GM20431 (cell line): ENCODE measurements around the gene RAB11FIP4.
"Not testable (repeated sequence)": the region's sequence is repeated elsewhere in the genome, so short reads cannot be mapped to it uniquely, and the experiment has no call there.

Experiments used
- in situ Hi-C: fragments of 300-500 bp; cut with MseI, MboI; formaldehyde crosslinking; loops from one replicate; pipeline ENCODE4 v1.15.0; 2020; ENCODE audit warnings: low sequenced_read_pairs; ENCODE audit not compliant: unreplicated experiment

Gene RAB11FIP4, protein sequence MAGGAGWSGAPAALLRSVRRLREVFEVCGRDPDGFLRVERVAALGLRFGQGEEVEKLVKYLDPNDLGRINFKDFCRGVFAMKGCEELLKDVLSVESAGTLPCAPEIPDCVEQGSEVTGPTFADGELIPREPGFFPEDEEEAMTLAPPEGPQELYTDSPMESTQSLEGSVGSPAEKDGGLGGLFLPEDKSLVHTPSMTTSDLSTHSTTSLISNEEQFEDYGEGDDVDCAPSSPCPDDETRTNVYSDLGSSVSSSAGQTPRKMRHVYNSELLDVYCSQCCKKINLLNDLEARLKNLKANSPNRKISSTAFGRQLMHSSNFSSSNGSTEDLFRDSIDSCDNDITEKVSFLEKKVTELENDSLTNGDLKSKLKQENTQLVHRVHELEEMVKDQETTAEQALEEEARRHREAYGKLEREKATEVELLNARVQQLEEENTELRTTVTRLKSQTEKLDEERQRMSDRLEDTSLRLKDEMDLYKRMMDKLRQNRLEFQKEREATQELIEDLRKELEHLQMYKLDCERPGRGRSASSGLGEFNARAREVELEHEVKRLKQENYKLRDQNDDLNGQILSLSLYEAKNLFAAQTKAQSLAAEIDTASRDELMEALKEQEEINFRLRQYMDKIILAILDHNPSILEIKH

DNA sequence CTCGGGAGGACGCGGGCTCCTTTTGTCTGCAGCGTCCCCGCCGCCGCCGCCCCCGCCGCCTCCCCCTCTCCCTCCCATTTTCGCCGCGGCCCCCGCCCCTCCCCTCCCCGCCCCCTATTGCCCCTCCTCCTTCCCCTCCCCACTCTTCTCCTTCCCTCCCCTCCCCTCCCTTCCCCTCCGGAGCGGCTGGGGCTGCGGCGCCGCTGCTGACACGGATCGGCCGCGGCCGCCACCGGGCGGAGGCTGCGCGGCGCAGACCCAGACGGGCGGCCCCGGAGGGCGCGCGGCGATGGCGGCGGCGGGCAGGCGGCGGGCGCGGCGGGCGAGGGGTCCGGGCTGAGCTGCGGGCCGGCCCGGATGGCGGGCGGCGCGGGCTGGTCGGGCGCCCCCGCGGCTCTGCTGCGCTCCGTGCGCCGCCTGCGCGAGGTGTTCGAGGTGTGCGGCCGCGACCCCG, at the start of gene RAB11FIP4:
RAB11FIP4 (plus strand) TSS at position 180 of the 454 bp plus-strand sequence; CDS start at position 358, 178 bp downstream.
- in situ Hi-C loops = no loop called here

DNA sequence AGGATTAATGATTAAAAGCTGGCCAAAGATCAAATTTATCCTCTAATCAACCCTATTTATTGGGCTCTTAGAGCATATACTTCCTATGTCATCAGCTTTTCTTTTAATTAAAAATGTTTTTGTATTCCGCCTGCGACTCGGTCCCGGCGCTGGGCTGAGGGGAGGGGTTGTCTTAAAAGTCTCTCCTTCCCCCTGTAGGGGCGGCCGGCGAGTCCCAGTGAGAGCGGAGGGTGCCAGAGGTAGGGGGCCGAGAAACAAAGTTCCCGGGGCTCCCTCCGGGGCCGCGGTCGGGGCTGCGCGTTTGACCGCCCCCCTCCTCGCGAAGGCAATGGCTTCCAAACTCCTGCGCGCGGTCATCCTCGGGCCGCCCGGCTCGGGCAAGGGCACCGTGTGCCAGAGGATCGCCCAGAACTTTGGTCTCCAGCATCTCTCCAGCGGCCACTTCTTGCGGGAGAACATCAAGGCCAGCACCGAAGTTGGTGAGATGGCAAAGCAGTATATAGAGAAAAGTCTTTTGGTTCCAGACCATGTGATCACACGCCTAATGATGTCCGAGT, 46.2 kb upstream of the RAB11FIP4 start:
- in situ Hi-C loops = not testable (repeated sequence)

DNA sequence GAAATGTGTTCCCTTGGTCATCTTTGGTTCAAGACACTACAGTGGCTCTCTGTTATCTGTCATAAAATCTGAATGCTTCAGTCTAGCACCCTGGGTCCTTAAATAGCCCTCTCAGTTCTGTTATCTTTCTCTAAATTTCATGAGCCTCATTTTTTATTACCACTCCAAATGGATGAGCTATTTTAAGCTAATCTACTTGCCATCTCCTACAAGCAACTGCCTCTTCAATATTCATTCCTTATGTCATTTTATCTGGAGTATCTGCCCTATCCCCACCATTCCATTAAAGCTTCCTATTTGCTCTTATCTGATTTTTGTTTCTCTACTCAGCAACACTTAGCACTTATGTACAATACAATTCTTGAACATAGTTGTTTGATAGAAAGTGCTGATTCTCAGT, 42.0 kb upstream of the RAB11FIP4 start:
- in situ Hi-C loops = no loop called here

DNA sequence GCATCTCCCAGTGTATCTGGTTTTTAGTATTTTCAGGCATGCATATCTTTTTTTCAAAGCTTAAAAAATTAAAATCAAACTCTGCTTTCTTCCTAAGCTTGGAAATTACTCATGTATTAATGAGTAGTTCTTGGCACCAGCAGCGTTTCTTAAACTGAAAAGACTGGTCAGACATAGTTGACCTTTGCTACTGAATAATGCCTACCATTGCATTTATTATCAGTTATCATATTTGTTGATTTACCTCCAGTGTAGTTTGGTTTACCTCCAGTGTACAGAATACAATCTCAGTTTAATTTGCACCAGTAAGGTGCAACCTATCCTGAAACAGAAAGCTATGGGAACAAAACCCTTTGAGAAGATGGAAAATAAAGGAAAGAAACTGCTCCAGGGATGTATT, 35.5 kb upstream of the RAB11FIP4 start:
- in situ Hi-C loops = no loop called here

DNA sequence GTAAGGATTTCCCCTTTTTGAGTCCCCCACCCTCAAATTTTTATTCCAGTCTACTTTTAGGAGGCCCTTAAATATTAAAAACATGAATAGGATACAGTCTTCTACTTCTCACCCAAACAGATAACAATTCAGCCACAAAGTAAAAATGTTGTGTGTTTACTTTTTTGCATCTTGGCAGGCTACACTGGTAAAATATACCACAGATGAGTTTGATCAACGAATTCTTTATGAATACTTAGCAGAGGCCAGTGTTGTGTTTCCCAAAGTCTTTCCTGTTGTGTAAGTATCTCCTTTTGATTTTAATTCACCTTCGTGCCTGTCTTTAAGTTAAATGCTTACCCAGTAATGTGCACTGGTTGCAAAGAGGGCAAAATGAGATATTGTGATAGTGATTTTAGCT, 34.4 kb upstream of the RAB11FIP4 start:
- in situ Hi-C loops = no loop called here

DNA sequence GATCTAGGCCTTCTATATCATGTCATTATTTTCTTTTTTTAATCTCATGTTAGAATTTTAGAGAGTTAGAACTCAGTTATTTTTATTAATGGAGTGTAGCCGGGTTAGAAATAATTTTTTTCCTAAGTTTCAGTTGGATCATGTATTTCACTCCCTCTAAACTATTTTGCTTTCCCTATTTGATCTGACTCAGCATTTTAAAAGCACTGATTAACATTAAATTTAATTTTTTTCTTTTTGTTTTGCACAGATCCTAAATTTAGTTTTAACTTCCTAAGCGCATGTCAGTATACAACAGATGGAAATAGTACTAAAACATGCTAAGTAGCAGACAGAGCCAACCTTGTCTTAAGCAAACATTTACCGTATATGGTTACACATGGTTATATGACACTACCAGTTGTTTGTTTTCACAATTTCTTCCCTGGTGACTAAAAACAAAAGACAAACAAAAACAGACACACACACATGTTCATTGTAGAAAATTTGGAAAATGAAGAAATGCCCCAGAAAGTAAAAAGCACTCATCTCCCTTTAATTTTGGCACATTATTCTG, 33.6 kb upstream of the RAB11FIP4 start:
- in situ Hi-C loops = no loop called here

DNA sequence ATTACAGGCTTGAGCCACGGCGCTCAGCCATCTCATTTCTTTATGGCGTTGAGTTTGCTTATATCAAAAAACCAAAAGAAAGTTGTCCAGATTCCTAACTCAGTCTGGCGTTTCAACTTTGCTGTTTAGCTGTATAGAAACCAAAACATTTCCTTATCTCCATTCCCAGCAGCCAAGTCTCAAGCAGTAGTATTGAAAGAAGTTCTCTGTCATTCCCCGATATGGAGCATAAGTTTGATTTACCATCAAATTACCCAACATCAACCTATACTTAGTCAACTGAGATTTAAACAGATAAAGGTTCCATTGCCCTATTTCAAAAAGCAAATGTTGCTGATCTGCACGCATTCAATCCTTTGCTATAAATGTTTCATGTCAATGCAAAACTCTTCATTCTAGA, 27.5 kb upstream of the RAB11FIP4 start:
- in situ Hi-C loops = no loop called here

DNA sequence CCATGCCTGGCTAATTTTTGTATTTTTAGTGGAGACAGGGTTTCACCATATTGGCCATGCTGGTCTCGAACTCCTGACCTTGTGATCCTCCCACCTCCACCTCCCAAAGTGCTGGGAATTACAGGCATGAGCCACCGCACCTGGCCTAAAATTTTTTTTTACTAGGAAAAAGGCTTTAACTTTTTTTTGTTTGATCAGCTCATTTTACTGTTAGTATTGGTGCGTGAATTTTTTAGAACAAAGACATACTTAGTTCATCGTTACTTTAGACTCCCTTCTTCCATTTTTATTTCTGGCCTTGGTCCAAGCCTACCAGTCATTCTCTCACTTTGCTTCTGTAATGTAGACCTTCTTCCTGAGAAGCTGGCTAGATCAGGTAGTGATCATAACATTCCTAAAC, 25.4 kb upstream of the RAB11FIP4 start:
- in situ Hi-C loops = no loop called here

DNA sequence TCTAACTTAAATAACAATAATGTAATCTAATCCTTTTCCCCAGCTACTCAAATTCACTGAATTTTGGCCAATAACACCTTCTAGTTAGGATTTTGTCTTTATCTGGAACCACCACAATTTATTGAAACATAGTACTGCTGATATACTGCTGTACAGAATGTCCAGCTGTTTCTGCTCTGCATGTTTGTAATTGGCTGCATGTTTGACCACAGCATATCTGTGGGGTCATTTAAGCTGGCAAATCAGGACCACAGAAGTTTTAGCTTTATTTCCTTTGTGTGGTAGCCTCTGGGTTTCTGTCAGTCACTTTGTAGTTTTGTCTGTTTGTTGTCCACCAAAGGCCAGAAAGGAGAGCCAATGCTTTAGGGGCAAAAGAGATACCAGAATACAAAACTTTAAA, 22.2 kb upstream of the RAB11FIP4 start:
- in situ Hi-C loops = no loop called here

DNA sequence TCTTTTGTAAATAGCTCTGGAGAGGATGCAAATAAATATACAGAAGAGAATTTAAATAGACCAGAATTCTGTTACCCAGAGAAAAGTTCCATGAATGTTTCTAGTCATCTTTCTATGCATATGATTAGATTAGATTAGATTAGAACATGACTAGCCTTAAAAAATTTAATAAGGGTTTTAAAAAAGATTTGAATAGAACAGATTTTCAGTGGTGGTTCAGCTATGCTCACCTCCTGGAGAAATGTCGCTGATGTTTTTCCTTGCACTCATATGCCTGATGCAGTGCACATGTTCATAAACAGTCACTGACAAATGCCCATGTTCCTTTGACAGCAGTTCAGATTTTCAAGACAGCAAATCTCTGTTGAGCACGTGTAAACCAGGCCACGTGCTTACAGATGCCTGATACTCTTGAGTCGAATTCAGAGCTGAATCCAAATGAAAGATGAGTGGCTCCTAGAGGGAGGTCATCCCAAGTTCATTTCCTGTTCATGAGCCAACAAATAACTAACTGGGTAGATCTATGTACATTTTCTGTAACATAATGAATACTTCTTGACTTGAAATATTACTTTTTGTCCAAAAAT, 19.9 kb upstream of the RAB11FIP4 start:
- in situ Hi-C loops = no loop called here

DNA sequence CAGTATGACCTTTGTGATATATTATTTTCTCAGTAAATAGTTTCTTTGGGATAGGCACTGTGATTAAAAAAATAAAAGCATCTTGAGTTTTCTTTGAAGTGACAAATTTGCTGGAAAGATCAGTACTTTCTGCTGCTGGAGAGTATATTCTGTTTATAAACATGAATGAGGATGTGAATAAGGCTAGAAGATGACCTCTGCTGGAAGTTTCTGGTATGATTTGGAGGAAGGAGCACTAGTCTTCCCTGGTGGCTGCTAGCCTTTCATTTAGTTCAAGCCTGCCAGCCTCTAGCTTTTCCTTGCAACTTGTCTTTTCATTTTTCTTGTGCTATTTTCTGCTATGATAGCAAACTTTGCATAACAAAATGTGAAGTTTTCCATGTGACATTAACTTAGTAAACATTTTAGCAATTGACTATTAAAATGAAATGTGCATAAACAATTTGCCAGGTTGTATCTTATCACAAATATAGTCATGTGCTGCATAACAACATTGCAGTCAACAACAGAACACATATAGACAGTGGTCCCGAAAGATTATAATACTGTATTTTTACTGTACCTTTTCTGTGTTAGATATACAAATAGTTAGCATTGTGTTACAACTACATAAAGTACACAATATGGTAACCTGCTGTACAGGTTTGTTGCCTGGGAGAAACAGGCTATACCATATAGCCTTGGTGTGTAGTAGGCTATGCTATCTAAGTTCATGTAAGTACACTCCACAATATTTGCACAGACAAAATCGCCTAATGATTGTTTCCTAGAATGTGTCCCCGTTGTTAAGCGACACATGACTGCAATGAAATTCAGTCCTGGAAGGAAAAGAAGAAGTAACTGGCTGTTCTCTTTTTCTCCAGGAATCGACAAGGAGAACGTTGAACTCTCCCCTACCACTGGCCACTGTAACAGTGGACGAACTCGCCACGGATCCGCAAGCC, 18.1 kb upstream of the RAB11FIP4 start:
- in situ Hi-C loops = no loop called here

DNA sequence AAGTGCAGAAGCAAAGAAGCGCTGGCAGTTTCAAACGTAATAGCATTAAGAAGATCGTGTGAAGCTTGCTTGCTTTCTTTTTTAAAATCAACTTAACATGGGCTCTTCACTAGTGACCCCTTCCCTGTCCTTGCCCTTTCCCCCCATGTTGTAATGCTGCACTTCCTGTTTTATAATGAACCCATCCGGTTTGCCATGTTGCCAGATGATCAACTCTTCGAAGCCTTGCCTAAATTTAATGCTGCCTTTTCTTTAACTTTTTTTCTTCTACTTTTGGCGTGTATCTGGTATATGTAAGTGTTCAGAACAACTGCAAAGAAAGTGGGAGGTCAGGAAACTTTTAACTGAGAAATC, 17.4 kb upstream of the RAB11FIP4 start:
- in situ Hi-C loops = no loop called here

DNA sequence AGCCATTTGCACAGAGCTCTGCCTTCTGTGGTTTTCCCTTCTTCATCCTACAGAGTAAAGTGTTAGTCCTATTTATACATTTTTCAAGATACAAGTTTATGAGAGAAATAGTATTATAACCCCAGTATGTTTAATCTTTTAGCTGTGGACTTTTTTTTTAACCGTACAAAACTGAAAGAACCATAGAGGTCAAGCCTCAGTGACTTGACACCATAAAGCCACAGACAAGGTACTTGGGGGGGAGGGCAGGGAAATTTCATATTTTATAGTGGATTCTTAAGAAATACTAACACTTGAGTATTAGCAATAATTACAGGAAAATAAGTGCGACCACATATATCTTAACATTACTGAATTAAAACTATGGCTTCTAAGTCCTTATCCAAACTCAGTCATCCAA, 17.0 kb upstream of the RAB11FIP4 start:
- in situ Hi-C loops = no loop called here

DNA sequence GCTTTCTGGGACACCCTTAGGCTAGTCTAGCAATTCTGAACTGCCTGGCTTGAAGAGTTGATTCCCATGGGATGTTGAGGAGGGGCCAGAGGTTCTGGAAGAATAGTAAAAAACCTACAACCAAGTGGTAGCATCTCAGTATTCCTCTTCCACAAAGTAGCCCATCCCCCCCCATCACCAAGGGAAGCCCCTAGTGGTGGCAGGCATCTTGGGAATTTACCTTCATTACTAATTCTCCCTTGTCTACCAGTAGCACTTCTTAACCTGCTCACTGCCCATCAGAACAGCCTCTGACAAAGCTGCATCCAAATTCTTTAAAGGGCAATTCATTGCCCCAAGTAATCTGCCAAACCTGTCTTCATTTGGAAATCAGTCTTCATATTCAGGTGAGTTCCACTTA, 12.8 kb upstream of the RAB11FIP4 start:
- in situ Hi-C loops = no loop called here

DNA sequence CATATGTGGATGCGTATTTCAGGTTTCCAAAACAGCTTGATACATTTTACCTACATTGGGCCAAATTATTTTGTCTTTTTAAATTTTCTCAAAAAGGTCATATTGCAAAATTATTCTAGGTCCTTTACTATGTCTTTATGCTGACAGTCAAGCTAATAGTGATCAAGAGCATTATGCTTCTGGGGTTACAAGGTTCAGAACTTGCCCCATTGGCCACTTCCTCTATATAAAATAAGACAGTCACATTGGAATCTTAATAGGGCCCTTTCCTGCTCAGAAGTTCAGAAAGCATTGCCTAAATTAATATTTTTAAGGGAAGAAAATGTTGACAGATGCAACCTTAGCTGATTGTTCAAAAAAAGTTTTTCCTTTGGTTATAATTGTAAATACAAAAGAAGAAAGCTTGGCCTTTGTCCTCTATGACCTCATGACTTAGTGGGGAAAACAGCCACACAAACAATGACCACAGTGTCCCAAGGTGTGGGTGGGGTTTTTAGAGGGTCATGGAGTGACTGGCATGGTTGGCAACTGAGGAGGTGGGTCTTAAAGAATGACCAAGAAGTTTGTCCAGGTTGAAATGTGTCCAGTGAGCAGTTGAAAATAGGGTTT, 11.8 kb upstream of the RAB11FIP4 start:
- in situ Hi-C loops = no loop called here

DNA sequence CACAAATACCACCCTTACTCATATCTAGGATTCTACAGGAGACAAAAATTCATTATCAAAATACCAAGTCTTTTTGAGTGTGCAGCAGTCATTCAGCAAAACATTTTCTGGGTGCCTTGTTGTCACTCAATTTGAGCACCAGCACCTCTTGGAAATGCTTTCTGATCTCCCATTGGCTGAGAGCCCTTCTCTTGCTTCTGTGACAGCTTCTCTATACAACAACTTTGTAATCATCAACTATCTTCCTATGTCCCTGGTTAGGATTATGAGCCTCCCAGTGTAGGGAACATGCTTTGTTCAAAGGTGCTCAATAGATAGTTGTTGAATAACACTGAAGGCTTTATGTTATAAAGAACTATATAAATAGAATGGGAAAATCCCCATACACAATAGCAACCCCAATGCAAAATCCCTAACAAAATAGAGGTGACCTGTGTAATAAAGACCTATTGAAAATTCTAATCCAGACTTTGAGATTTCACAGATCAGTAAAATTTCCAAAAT, 10.3 kb upstream of the RAB11FIP4 start:
- in situ Hi-C loops = no loop called here

DNA sequence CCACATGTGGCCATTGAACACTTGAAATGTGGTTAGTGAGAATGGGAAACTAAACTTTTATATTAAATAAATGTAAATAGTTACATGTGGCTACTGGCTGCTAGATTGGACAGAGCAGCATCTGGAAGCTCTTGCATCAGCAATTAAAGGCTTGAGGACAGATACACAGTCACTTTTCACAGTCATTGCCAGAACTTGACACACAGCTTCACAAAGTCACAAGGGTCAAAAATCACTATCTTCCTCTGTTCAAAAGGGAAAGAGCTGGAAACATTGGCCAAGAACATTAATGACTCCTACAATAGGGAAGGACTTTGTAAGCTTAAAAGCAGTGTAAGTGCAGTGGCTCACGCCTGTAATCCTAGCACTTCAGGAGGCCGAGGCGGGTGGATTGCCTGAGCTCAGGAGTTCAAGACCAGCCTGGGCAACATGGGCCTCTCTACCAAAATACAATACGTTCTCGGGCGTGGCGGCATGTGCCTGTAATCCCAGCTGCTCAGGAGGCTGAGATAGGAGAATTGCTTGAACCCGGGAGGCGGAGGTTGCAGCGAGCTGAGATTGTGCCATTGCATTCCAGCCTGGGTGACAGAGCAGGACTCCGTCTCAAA, 8.7 kb upstream of the RAB11FIP4 start:
- in situ Hi-C loops = not testable (repeated sequence)

DNA sequence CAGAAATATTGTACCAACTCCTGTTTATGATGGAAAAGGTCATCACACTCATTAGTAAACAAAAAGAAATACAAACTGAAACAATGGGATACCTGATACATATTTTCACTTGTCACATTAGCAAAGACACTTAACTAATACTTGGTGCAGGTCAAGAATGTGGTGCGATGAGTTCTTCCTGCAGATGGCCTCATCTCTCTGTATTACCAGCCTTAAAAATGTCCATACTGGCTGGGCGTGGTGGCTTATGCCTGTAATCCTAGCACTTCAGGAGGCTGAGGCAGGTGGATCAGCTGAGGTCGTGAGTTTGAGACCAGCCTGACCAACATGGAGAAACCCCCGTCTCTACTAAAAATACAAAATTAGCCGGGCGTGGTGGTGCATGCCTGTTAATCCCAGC, 8.0 kb upstream of the RAB11FIP4 start:
- in situ Hi-C loops = not testable (repeated sequence)
